Right renal cortex interstitium (tissue), 3 donors: ENCODE data around the gene DRGX. TPM values are rescaled to one million over a fixed set of nuclear protein-coding genes. Genes with fewer than 3 reads are reported as not detected.

Source experiments
- DNase-seq, 3 donors: peaks; one replicate each; pipeline ENCODE4 v3.0.0-alpha.2; 2013; ENCODE audit warnings: low read depth in 3 of 3, low spot score in 2 of 3
- polyA plus RNA-seq, 3 donors: library from polyadenylated mRNA; unstranded; fragments of 120-200 nt; gene quantifications; one replicate each; pipeline ENCODE4 v1.2.1, GENCODE V29; 2013; ENCODE audit not compliant: insufficient read length in 3 of 3

Gene DRGX
- polyA plus RNA-seq, 3 donors, result not detected

- no peak for DNase-seq
These were observed 11.5 kb downstream of the DRGX start for GRCh38 chr10:49384268-49384953.

DNA sequence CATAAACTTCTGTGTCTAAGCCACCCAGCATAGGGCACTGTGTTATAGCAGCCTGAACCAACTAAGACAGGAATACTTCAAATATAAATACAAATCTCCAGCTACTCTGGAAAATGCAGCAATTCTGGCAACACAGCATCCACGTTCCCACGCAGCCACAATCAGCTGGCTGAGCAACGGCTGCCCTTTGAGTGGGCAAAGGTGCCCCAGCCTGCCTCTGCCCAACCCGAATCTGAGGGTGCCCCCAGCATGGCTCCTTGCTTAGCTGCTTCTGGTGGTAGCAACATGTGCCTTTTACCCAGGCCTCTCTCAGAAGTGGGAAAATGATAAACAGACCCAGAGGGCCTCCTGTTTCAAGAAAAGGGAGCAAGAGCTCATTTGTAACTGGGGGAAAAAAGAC is 12.0 kb downstream of the DRGX start:
- no peak for DNase-seq

DNA sequence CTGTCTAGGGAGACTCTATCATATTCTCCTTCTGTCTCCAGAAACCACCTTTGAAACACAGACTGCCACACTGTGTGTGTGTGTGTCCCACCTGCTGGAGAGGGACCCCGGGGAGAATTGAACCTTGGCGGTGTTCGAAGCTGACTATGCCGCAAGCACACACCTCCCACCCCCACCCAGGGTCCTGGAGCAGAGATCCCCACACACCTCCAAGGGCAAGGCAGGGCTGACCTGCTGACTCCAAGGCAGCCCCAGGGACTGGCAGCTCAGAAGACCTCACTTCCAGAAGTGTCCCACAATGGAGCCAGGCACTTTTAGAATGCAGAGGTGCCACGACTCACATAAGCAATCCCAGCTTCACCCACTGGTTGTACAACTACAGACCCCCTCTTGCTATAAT is 13.1 kb downstream of the DRGX start:
- DNase-seq, result no peak

- DNase-seq, result no peak
These were observed 13.7 kb downstream of the DRGX start for GRCh38 chr10:49382226-49382625.

DNA sequence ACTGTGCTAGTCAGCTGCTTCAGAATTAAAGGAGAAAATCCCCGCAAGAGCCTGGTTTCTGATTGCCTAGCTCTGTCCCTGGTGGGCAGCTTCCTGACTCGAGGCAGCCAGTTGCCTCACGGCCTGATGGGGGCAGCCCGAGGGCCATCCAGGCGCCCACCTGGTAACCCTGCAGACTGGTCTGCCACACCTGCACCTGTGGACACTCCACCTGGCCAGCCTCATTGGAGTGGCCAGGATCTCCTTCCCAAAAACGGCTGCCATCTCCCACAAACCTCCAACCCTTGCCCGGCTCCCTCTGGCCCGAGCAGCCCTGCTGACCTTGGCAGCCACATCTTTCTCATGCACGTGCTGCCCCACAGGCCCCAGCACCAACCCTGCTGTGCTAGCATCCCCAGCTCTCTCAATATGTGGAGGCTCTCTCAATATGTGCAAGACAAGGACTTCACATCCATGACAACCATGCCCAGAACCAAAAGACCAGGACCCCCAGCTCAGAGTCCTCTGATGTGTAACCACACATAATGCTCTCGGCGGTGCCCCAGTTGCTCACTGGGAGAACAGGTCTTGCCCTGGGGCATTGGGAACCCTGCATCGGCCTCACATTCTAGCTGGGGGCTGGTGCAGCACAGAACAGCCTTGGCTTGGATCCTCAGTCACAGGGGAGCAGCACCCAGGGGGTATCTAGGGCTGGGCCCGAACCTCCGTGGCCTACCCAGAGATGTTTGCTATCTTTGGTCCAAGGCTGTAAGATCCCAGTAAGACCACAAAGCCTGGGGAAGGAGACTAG is 14.6 kb downstream of the DRGX start:
- no peak for DNase-seq

DNA sequence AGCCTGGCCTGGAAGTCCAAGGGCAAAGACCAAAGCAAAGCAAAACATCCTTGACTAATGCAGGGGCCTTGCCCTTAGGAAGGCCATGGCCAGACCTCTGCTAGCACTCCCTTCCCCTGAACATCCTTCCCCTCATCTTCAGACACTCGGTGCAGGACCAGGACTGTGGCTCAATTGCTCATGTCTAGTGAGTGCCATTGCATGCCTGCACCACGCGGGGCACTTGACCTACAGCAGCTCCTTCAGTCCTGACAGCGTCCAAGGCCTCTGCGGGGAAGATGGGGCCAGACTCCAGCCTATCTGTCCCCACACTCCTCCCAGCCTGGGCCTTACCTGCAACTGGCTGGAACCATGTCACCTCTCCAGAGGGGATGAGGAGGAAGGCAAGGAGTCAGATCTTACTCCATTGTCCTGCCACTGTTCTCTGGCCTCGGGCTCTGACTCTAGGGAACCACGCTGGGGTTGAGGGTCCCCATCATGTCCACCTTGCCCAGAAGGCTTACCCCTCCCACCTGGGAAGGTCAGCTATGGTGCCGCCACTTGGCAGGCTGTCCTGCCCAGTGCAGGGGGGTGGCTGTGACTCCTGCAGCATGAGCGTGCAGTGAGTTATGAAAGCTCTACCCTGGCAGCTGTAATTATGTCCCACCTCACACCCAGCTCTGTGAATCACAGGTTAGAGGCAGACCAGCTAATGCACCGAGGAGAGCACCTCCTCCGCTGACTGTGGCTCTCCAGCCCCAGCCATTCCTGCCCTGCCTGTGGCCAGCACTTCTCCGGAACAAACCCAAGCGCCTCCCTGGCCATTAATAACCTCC is 16.1 kb downstream of the DRGX start:
- no peak for DNase-seq

DNA sequence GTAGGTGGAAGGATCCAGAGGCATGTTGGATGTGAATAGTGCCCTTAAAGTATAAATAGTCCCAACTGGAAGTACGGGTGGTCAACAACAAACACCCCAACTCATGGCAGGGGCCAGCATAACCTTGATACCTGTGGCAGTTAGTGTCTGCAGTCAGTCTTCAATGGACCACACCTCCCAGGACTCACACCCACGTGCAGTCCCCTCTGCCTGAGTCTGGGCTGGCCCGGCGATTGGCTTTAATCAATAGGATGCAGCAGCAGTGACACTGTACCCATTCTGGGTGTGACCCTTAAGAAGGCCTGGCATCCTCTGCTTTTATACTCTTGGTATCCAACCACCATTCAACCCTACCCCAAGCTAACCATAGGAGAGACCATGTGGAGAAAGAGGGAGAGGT is 18.6 kb downstream of the DRGX start:
- DNase-seq, result no peak

GRCh38 chr10:49375611-49376010 is 20.3 kb downstream of the DRGX start:
- no peak for DNase-seq

GRCh38 chr10:49374740-49375139 is 21.1 kb downstream of the DRGX start:
- no peak for DNase-seq

- no peak for DNase-seq
These were observed 22.5 kb downstream of the DRGX start for GRCh38 chr10:49373361-49373760.

GRCh38 chr10:49371967-49372366 is 23.9 kb downstream of the DRGX start:
- DNase-seq, result no peak

GRCh38 chr10:49370326-49371100 is 25.4 kb downstream of the DRGX start:
- no peak for DNase-seq

DNA sequence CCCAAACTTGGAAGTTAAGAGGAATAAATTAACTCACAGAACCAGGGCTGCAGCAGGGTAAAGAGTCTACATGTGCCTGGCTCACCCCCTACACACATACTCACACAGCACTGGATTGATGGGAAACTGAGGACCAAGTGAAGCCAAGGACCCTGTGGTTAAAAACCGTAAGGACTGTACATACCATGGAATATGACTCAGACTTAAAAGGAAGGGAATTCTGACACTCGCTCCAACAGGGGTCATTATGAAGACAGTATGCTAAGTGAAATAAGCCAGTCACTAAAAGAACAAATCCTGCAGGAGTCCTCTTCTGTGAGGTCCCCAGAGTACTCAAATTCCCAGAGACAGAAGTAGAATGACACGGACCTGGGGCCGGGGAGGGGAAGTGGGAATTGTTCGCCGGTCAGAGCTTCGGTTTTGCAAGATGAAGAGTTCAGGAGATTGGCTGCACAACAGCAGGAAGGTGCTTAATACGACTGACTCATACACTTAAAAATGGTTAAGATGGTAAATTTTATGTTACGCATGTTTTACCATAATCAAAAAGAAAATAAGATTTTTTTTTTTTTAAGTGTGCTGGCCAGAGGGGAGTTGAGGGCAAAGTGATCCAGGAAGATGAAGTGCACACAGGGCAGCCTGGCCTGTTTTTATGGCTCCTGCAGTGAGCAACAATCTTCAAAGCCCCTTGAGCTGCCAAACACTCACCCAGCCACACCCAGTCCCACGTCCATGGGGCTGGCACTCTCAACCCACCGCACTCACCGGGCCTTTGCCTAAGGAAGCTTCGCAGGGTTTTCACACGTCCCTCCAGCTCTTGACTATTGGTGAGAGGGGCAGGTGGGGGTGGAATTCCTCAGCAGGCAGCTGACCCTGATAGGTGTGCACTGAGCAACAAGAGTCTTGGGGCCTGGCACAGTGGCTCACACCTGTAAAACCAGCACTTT is 26.4 kb downstream of the DRGX start:
- no peak for DNase-seq

DNA sequence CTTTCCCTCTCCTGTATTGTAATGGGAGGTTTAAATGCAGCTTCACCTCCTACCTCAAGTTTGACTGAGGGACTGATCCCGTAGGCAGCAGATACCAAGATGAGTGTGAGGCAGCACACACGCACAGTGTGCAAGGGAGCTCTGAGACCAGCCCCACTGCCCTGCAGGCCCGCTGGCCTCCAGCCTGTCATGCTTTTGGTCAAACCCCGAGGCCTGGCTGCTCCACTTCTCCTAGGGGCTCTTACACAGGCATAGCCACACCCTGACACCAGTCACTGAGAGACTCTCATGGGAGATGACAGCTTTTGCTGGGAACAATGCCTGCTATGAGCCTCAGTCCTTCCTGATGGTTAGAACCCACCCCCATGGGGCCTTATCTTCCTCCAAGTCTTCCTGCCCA is 27.6 kb downstream of the DRGX start:
- DNase-seq, result no peak

DNA sequence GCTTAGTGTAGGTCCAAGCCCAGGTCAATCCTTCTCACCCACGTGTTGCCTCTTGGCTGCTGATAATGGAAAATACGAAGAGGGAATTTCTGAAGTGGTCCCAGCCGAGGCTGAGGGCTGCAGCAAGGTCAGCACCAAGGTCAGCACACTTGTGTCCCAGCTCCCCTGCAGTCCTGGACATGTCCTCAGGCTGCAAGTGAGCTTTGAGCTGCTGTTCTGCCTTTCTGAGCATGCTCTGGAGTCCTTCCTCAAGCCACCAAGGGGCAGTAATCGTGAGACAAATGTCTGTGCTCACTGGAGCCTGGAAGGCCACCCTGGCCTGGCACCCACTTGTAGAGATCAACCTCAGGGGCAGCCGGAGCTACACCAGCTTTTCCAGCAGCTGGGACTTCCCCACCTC is 28.3 kb downstream of the DRGX start:
- DNase-seq, result no peak

DNA sequence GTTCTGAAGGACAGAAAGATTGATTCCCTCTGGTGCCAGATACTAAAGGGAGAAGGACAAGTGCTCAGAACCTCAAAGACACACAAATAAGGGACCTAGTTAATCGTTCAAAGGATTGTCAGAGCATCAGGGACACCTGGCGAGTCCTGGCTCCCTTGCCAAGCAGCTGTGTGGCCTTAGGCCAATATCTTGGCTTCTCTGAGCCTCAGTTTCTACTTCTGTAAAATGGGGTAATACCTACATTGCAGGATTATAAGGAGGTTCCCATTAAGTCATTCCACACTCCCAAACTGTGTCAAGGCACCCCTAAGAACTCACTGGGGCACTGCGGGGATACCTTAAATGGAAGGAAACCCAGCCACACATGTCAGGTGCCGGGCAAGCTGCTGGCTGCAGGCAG is 29.4 kb downstream of the DRGX start:
- DNase-seq, result no peak

GRCh38 chr10:49365675-49366415 is 30.0 kb downstream of the DRGX start:
- no peak for DNase-seq

DNA sequence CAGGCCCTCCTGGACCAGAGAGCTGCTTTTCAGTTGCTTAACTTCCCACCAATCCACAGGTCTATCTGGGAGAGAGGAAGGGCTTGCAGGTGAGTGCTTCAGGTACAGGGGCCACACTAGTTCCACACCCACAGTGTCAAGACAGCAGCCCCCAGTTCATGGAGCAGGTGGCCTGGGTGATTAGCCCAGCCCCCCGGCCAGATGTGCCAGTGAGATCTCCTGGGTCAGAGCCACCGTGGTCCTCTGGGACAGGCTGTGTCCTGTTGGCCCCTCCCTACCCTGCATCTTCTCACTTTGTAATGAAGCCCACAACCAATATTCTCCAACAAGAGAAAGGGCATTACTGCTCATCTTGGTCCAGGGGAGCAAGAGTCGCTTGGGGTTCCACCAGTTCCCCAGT is 30.6 kb downstream of the DRGX start:
- DNase-seq, result no peak

GRCh38 chr10:49364747-49365146 is 31.1 kb downstream of the DRGX start:
- no peak for DNase-seq
